Measurements from ENCODE around the gene CORO2B.

The CORO2B gene

GRCh38 chr15:68584756-68585573, 6.2 kb downstream of the CORO2B start:
- no peak for ATAC-seq
- no peak for TF ChIP-seq ESRRG (CRISPR knock-in tag; IDR thresholded peaks at IDR 0.05)
- TF ChIP-seq ZNF565 (CRISPR knock-in tag; conservative IDR thresholded peaks at IDR 0.05; ENCODE audit: low read depth), result no peak
- TF ChIP-seq PPARA (CRISPR knock-in tag; IDR thresholded peaks at IDR 0.05; ENCODE audit: borderline replicate concordance), result no peak

- TF ChIP-seq ZNF70 (CRISPR knock-in tag; IDR thresholded peaks at IDR 0.05) (no peak), ESRRG (CRISPR knock-in tag; IDR thresholded peaks at IDR 0.05) (no peak), SNAI2 (CRISPR knock-in tag; IDR thresholded peaks at IDR 0.05) (no peak), BACH2 (CRISPR knock-in tag; IDR thresholded peaks at IDR 0.05; ENCODE audit: borderline replicate concordance) (no peak), PATZ1 (CRISPR knock-in tag; IDR thresholded peaks at IDR 0.05; ENCODE audit: borderline replicate concordance) (no peak), TCF4 (CRISPR knock-in tag; IDR thresholded peaks at IDR 0.05; ENCODE audit: borderline replicate concordance) (no peak), ZC3H10 (CRISPR knock-in tag; IDR thresholded peaks at IDR 0.05) (no peak), CSRNP3 (CRISPR knock-in tag; IDR thresholded peaks at IDR 0.05) (no peak), TOX (CRISPR knock-in tag; IDR thresholded peaks at IDR 0.05; ENCODE audit: borderline replicate concordance) (no peak), ISL1 (CRISPR knock-in tag; IDR thresholded peaks at IDR 0.05) (no peak), ARNTL (CRISPR knock-in tag; IDR thresholded peaks at IDR 0.05; ENCODE audit: borderline replicate concordance, low read depth) (no peak), ZFP3 (CRISPR knock-in tag; IDR thresholded peaks at IDR 0.05) (no peak)
- no peak for ATAC-seq
Measured at GRCh38 chr15:68585574-68586273, 6.9 kb downstream of the CORO2B start.

- peak; percentile 68 for ATAC-seq
- TF ChIP-seq SNAI2 (CRISPR knock-in tag; IDR thresholded peaks at IDR 0.05), result no peak
- TF ChIP-seq ZC3H10 (CRISPR knock-in tag; IDR thresholded peaks at IDR 0.05), result no peak
- peak; percentile 82 for TF ChIP-seq ZFP3 (CRISPR knock-in tag; IDR thresholded peaks at IDR 0.05)
- TF ChIP-seq PPARA (CRISPR knock-in tag; IDR thresholded peaks at IDR 0.05; ENCODE audit: borderline replicate concordance), result no peak
Measured at GRCh38 chr15:68586274-68586961, 7.6 kb downstream of the CORO2B start.

- no peak for ATAC-seq
- TF ChIP-seq ZNF8 (CRISPR knock-in tag; IDR thresholded peaks at IDR 0.05) (no peak), CSDC2 (CRISPR knock-in tag; IDR thresholded peaks at IDR 0.05) (no peak), ZFP3 (CRISPR knock-in tag; IDR thresholded peaks at IDR 0.05) (no peak), RARB (CRISPR knock-in tag; IDR thresholded peaks at IDR 0.05) (no peak), SNAI2 (CRISPR knock-in tag; IDR thresholded peaks at IDR 0.05) (no peak), GLIS3 (CRISPR knock-in tag; IDR thresholded peaks at IDR 0.05) (no peak), TOX (CRISPR knock-in tag; IDR thresholded peaks at IDR 0.05; ENCODE audit: borderline replicate concordance) (no peak), ESRRG (CRISPR knock-in tag; IDR thresholded peaks at IDR 0.05) (no peak), PATZ1 (CRISPR knock-in tag; IDR thresholded peaks at IDR 0.05; ENCODE audit: borderline replicate concordance) (no peak), POU6F1 (CRISPR knock-in tag; IDR thresholded peaks at IDR 0.05; ENCODE audit: borderline replicate concordance, low read depth) (no peak), PPARA (CRISPR knock-in tag; IDR thresholded peaks at IDR 0.05; ENCODE audit: borderline replicate concordance) (no peak), ZFP30 (CRISPR knock-in tag; IDR thresholded peaks at IDR 0.05) (no peak), TSHZ2 (CRISPR knock-in tag; IDR thresholded peaks at IDR 0.05) (no peak), TCF4 (CRISPR knock-in tag; IDR thresholded peaks at IDR 0.05; ENCODE audit: borderline replicate concordance) (no peak), ZNF70 (CRISPR knock-in tag; IDR thresholded peaks at IDR 0.05) (no peak), ISL1 (CRISPR knock-in tag; IDR thresholded peaks at IDR 0.05) (no peak), OSR1 (CRISPR knock-in tag; IDR thresholded peaks at IDR 0.05) (no peak)
Measured at GRCh38 chr15:68587769-68588385, 9.1 kb downstream of the CORO2B start.

Data from SK-N-SH treated with all-trans-retinoic acid at 6 μM for 48 hours (cell line).